Upper lobe of left lung (tissue), 4 donors: ENCODE data around the gene S100A12.

Source experiments
- CTCF ChIP-seq, 6 experiments: fragments of 450-650 bp in 4 of 6; fragments of 200-600 bp in 2 of 6; sonication (generic) in 2 of 6; IDR thresholded peaks; one replicate each; pipeline ENCODE4 v1.5.1; 2016 to 2019; ENCODE audit warnings: antibody characterized with exemption in 6 of 6
- POLR2A ChIP-seq, 4 donors: fragments of 450-650 bp; IDR thresholded peaks; one replicate each; pipeline ENCODE4 v1.5.1; 2016 to 2017; ENCODE audit warnings: antibody characterized with exemption in 4 of 4, mild to moderate bottlenecking in 2 of 4

GRCh38 chr1:153350321-153350957, 25.0 kb downstream of the S100A12 start:
- TF ChIP-seq CTCF (IDR thresholded peaks at IDR 0.05) (no peak), POLR2A (IDR thresholded peaks at IDR 0.05) (no peak)
